SK-N-SH (cell line): ENCODE measurements around the gene PLEKHF1. TPM values are rescaled to one million over a fixed set of nuclear protein-coding genes. Genes with fewer than 3 reads are reported as not detected.

ENCODE experiments used
- CTCF ChIA-PET: fragments of 300-600, 350-600 bp; formaldehyde crosslinking; extraction: SDS; loops from one replicate; lab custom pipeline; 2021; lab: Yijun Ruan, JAX
- POLR2A ChIA-PET: fragments of 350-600 bp; sonication (Branson Sonifier 250); formaldehyde crosslinking; extraction: SDS; loops from one replicate; lab custom pipeline; 2020; ENCODE audit warnings: antibody characterized with exemption, inconsistent platforms; lab: Yijun Ruan, JAX
- DNase-seq: peaks from one replicate; pipeline ENCODE4 v3.0.0; 2012
- H2AFZ ChIP-seq: fragments of 200-600 bp; sonication (generic); 2 replicates; pipeline ENCODE4 v1.8.1; 2016; ENCODE audit warnings: antibody characterized with exemption, mild to moderate bottlenecking, low read depth
- H3F3A ChIP-seq: fragments of 200-600 bp; sonication (generic); replicated peaks from 2 replicates; pipeline ENCODE3; 2016; ENCODE audit warnings: antibody characterized with exemption, mild to moderate bottlenecking; ENCODE audit not compliant: insufficient read depth
- H3K27ac ChIP-seq, 2 experiments: fragments of 200-500 bp in 1 of 2; fragments of 200-600 bp in 1 of 2; sonication (Bioruptor generic) in 1 of 2; sonication (generic), shearing (Covaris generic) in 1 of 2; 2 replicates each; pipeline versions ENCODE4 v1.5.1 to v1.6.1; 2014 to 2016; ENCODE audit warnings: low read depth in 2 of 2, inconsistent platforms in 1 of 2, low read length in 1 of 2, mild to moderate bottlenecking in 1 of 2, mixed read lengths in 1 of 2
- H3K27me3 ChIP-seq: fragments of 200-600 bp; sonication (generic), shearing (Covaris generic); 2 replicates; pipeline ENCODE4 v1.6.1; 2016; ENCODE audit warnings: mixed run types; ENCODE audit not compliant: insufficient read depth
- H3K36me3 ChIP-seq, 2 experiments: fragments of 200-500 bp in 1 of 2; fragments of 200-600 bp in 1 of 2; sonication (Bioruptor generic) in 1 of 2; sonication (generic) in 1 of 2; replicated peaks in 1 of 2; 2 replicates each; pipeline versions ENCODE3 to v1.5.1; 2014 to 2016; ENCODE audit warnings: low read length in 1 of 2, mild to moderate bottlenecking in 1 of 2; ENCODE audit not compliant: insufficient read depth in 2 of 2, control insufficient read depth in 1 of 2
- H3K4me1 ChIP-seq, 2 experiments: fragments of 200-500 bp in 1 of 2; fragments of 200-600 bp in 1 of 2; sonication (Bioruptor generic) in 1 of 2; sonication (generic), shearing (Covaris generic) in 1 of 2; 2 replicates each; pipeline versions ENCODE4 v1.5.1 to v1.6.1; 2014 to 2016; ENCODE audit warnings: low read depth in 1 of 2, low read length in 1 of 2, mixed run types in 1 of 2; ENCODE audit not compliant: insufficient read depth in 2 of 2, control insufficient read depth in 1 of 2
- H3K4me2 ChIP-seq: fragments of 200-600 bp; sonication (generic), shearing (Covaris generic); 2 replicates; pipeline ENCODE4 v1.6.1; 2017; ENCODE audit warnings: mixed run types
- H3K4me3 ChIP-seq, 2 experiments: fragments of 200-500 bp in 1 of 2; fragments of 200-600 bp in 1 of 2; sonication (Bioruptor generic) in 1 of 2; sonication (generic), shearing (Covaris generic) in 1 of 2; 2 replicates each; pipeline versions ENCODE4 v1.5.1 to v1.8.1; 2014 to 2016; ENCODE audit warnings: low read depth in 2 of 2, inconsistent platforms in 1 of 2, low read length in 1 of 2, mild to moderate bottlenecking in 1 of 2, mixed read lengths in 1 of 2, moderate library complexity in 1 of 2
- H3K79me2 ChIP-seq: fragments of 200-600 bp; sonication (generic); 2 replicates; pipeline ENCODE4 v1.8.1; 2017; ENCODE audit warnings: mild to moderate bottlenecking; ENCODE audit not compliant: insufficient read depth
- H3K9ac ChIP-seq: fragments of 200-600 bp; sonication (generic); 2 replicates; pipeline ENCODE4 v1.6.1; 2017; ENCODE audit warnings: mixed run types
- H3K9me2 ChIP-seq: fragments of 200-600 bp; sonication (generic); 2 replicates; pipeline ENCODE4 v1.6.1; 2017; ENCODE audit warnings: mixed run types
- H3K9me3 ChIP-seq: fragments of 200-600 bp; sonication (generic); 2 replicates; pipeline ENCODE4 v1.6.1; 2017; ENCODE audit warnings: mixed run types, mild to moderate bottlenecking, moderate library complexity
- H4K20me1 ChIP-seq: fragments of 200-600 bp; sonication (generic); 2 replicates; pipeline ENCODE4 v1.6.1; 2017; ENCODE audit warnings: mild to moderate bottlenecking, mixed run types; ENCODE audit not compliant: insufficient read depth
- FOSL2 ChIP-seq: IDR thresholded peaks from 2 replicates; pipeline ENCODE4 v1.4.0; 2012; ENCODE audit warnings: low read depth, mild to moderate bottlenecking, moderate library complexity, borderline replicate concordance
- GABPA ChIP-seq: IDR thresholded peaks from 2 replicates; pipeline ENCODE4 v1.4.0; 2012; ENCODE audit warnings: low read depth, mild to moderate bottlenecking
- GATA2 ChIP-seq: sonication (generic); formaldehyde crosslinking; IDR thresholded peaks from 2 replicates; pipeline ENCODE4 v1.5.0; 2020; ENCODE audit warnings: mild to moderate bottlenecking, missing genetic modification reagents
- MEF2A ChIP-seq: IDR thresholded peaks from 2 replicates; pipeline ENCODE4 v1.4.0; 2012; ENCODE audit warnings: low read depth, borderline replicate concordance
- MXI1 ChIP-seq: IDR thresholded peaks from 2 replicates; pipeline ENCODE4 v1.6.1; 2012; ENCODE audit warnings: mild to moderate bottlenecking, low read depth, low read length, improper control_type of control experiment
- NFIC ChIP-seq: IDR thresholded peaks from 2 replicates; pipeline ENCODE4 v1.4.0; 2012; ENCODE audit warnings: borderline replicate concordance
- NRF1 ChIP-seq: IDR thresholded peaks from 2 replicates; pipeline ENCODE4 v1.6.1; 2012; ENCODE audit warnings: low read depth, mild to moderate bottlenecking, low read length
- RCOR1 ChIP-seq: fragments of 150-350 bp; IDR thresholded peaks from 2 replicates; pipeline ENCODE4 v1.6.1; 2017; ENCODE audit warnings: antibody characterized with exemption, low read length
- RFX5 ChIP-seq: IDR thresholded peaks from 2 replicates; pipeline ENCODE4 v1.6.1; 2012; ENCODE audit warnings: mild to moderate bottlenecking, improper control_type of control experiment, low read length
- RXRA ChIP-seq: IDR thresholded peaks from 2 replicates; pipeline ENCODE4 v1.4.0; 2012; ENCODE audit warnings: low read depth, mild to moderate bottlenecking, borderline replicate concordance
- SIN3A ChIP-seq: IDR thresholded peaks from 2 replicates; pipeline ENCODE4 v1.6.1; 2012; ENCODE audit warnings: low read depth, mild to moderate bottlenecking, low read length, moderate library complexity, borderline replicate concordance
- TCF12 ChIP-seq: IDR thresholded peaks from 2 replicates; pipeline ENCODE4 v1.4.0; 2012
- YY1 ChIP-seq: IDR thresholded peaks from 2 replicates; pipeline ENCODE4 v1.4.0; 2012; ENCODE audit warnings: low read depth, mild to moderate bottlenecking
- WGBS: methylation state at CpG from one replicate; pipeline ENCODE4 v1.1.6; 2017; ENCODE audit warnings: low lambda C conversion rate; 5-methylcytosine and 5-hydroxymethylcytosine counted together
- polyA plus RNA-seq, 3 experiments: library from polyadenylated mRNA; depleted of rRNA; stranded (reverse); fragments of >200 nt; gene quantifications; 2 replicates each; pipeline ENCODE4 v1.2.3, GENCODE V29; 2012
- TF ChIP-seq, protein P1 (sequence below): fragments of 200-600 bp; sonication (generic); IDR thresholded peaks from 2 replicates; pipeline ENCODE4 v1.6.1; 2017; ENCODE audit warnings: antibody characterized with exemption, mild to moderate bottlenecking, moderate library complexity
- TF ChIP-seq, protein P2 (sequence below): IDR thresholded peaks from 2 replicates; pipeline ENCODE4 v1.4.0; 2012; ENCODE audit warnings: low read depth, borderline replicate concordance
- TF ChIP-seq, protein P3 (sequence below): fragments of 150-350 bp; IDR thresholded peaks from 2 replicates; pipeline ENCODE4 v1.6.1; 2017; ENCODE audit warnings: antibody characterized with exemption, low read length, low read depth, borderline replicate concordance
- TF ChIP-seq, protein P4 (sequence below): IDR thresholded peaks from 2 replicates; pipeline ENCODE4 v1.4.0; 2012; ENCODE audit warnings: low read depth, borderline replicate concordance

Gene PLEKHF1
- polyA plus RNA-seq, 1 of the 3 experiments (the other 2 are of a cell fraction), result 3.9 TPM

DNA sequence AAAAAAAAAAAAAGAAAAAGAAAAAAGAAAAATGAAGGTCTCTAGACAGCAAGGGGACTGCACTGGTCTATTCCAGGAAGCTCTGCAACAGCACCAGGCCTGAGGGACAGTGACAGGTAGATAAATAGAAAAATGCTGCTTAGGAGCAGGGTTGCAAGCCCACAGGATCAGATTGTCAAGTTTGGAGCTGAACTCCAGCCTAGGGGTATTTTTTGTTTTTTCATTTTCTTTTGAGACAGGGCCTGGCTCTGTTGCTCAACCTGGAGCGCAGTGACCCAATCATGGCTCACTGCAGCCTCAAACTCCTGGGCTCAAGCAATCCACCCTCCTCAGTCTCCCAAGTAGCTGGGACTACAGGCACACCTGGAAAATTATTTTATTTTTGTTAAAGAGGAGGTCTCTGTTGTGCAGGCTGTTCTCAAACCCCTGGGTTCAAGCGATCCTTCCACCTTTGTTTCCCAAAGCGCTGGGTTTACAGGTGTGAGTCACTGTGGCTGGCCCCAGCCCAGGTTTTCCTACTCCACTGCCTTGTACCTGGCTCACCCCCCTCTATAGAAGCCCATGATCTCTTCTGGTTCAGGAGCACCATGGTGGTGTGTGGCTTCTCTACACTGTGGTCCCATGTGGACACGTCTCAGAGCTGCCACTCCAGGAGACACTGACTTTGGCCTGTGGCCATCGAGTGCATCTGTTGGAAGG lies 35.3 kb upstream of the PLEKHF1 start:
- H3F3A ChIP-seq, result no peaks in the 10 kb centered on the region
- H3K4me1 ChIP-seq, result no peaks in the 10 kb centered on the region
- no peaks in the 10 kb centered on the region for H3K79me2 ChIP-seq
- TF ChIP-seq SIN3A (no peak), MXI1 (no peak), GABPA (no peak), YY1 (no peak), RCOR1 (no peak), TCF12 (no peak), FOSL2 (no peak), NRF1 (no peak), MEF2A (no peak), RFX5 (no peak), GATA2 (CRISPR knock-in tag) (no peak), NFIC (no peak), RXRA (no peak)
- TF ChIP-seq, protein P1, sequence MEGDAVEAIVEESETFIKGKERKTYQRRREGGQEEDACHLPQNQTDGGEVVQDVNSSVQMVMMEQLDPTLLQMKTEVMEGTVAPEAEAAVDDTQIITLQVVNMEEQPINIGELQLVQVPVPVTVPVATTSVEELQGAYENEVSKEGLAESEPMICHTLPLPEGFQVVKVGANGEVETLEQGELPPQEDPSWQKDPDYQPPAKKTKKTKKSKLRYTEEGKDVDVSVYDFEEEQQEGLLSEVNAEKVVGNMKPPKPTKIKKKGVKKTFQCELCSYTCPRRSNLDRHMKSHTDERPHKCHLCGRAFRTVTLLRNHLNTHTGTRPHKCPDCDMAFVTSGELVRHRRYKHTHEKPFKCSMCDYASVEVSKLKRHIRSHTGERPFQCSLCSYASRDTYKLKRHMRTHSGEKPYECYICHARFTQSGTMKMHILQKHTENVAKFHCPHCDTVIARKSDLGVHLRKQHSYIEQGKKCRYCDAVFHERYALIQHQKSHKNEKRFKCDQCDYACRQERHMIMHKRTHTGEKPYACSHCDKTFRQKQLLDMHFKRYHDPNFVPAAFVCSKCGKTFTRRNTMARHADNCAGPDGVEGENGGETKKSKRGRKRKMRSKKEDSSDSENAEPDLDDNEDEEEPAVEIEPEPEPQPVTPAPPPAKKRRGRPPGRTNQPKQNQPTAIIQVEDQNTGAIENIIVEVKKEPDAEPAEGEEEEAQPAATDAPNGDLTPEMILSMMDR, result no peak
- TF ChIP-seq, protein P2, sequence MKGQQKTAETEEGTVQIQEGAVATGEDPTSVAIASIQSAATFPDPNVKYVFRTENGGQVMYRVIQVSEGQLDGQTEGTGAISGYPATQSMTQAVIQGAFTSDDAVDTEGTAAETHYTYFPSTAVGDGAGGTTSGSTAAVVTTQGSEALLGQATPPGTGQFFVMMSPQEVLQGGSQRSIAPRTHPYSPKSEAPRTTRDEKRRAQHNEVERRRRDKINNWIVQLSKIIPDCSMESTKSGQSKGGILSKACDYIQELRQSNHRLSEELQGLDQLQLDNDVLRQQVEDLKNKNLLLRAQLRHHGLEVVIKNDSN, result no peak
- no peak overlapping the region for H2AFZ ChIP-seq
- WGBS, result 69% methylated on average over 5 of the region's 5 CpGs
- no peak for DNase-seq
- H3K9me3 ChIP-seq, result no peaks in the 10 kb centered on the region
- no peaks in the 10 kb centered on the region for H4K20me1 ChIP-seq
- no peaks in the 10 kb centered on the region for H3K36me3 ChIP-seq
- H3K4me2 ChIP-seq, result no peak overlapping the region
- H3K9ac ChIP-seq, result no peak overlapping the region
- H3K27me3 ChIP-seq, result no peaks in the 10 kb centered on the region; the same call in 1 of the 2 replicates
- ChIA-PET CTCF (interaction anchor here (1.0 to 2.1 kb wide), 4 partner anchors 11 to 87 kb away, joined by 4 to 6 read pairs (median 5); no protein-coding TSS in a partner anchor), POLR2A (no interaction called here)
- no peaks in the 10 kb centered on the region for H3K9me2 ChIP-seq
- H3K27ac ChIP-seq, result no peak overlapping the region
- no peak overlapping the region for H3K4me3 ChIP-seq

DNA sequence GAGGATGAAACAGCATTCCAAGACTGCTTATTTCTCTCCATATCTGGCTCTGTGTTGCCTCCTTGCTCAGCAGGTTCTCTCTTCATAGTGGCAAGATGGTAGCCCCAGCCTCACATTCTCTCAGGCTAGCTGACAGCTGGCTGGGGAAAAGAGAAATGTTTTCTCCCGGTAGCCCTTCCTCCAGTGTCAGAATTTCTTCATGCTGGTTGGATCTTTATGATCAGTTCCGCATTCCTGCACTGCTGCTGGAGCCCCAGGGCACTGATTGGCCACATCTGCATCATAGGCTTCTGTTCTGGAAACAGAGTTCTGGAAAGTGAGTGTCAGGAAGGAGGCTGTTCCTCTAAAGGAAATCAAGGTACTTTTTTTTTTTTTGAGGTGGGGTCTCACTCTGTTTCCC lies 34.6 kb upstream of the PLEKHF1 start:
- Histone ChIP-seq H3K79me2 (no peaks in the 10 kb centered on the region), H3K4me1 (no peaks in the 10 kb centered on the region), H3K9me2 (no peaks in the 10 kb centered on the region), H3K4me3 (no peak overlapping the region), H3K27me3 (no peaks in the 10 kb centered on the region; the same call in 1 of the 2 replicates), H2AFZ (no peak overlapping the region), H3K9me3 (no peaks in the 10 kb centered on the region), H3K27ac (no peak overlapping the region), H3F3A (no peaks in the 10 kb centered on the region), H3K4me2 (no peak overlapping the region), H3K36me3 (no peaks in the 10 kb centered on the region), H3K9ac (no peak overlapping the region), H4K20me1 (no peaks in the 10 kb centered on the region)
- peak; percentile 4 for DNase-seq
- CTCF ChIA-PET, result interaction anchor here (1.0 to 2.1 kb wide), 4 partner anchors 11 to 86 kb away, joined by 4 to 6 read pairs (median 5); no protein-coding TSS in a partner anchor
- POLR2A ChIA-PET, result interaction anchor here (0.7 kb wide), 1 partner anchor 98 kb away, joined by 4 read pairs; no protein-coding TSS in a partner anchor
- WGBS, result 21% methylated on average over 2 of the region's 2 CpGs
- TF ChIP-seq, protein P3, sequence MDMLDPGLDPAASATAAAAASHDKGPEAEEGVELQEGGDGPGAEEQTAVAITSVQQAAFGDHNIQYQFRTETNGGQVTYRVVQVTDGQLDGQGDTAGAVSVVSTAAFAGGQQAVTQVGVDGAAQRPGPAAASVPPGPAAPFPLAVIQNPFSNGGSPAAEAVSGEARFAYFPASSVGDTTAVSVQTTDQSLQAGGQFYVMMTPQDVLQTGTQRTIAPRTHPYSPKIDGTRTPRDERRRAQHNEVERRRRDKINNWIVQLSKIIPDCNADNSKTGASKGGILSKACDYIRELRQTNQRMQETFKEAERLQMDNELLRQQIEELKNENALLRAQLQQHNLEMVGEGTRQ, result no peak
- no peak for TF ChIP-seq RCOR1
- TF ChIP-seq, protein P4, sequence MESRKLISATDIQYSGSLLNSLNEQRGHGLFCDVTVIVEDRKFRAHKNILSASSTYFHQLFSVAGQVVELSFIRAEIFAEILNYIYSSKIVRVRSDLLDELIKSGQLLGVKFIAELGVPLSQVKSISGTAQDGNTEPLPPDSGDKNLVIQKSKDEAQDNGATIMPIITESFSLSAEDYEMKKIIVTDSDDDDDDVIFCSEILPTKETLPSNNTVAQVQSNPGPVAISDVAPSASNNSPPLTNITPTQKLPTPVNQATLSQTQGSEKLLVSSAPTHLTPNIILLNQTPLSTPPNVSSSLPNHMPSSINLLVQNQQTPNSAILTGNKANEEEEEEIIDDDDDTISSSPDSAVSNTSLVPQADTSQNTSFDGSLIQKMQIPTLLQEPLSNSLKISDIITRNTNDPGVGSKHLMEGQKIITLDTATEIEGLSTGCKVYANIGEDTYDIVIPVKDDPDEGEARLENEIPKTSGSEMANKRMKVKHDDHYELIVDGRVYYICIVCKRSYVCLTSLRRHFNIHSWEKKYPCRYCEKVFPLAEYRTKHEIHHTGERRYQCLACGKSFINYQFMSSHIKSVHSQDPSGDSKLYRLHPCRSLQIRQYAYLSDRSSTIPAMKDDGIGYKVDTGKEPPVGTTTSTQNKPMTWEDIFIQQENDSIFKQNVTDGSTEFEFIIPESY, result no peak
- TF ChIP-seq, protein P2, result no peak
- no peak for TF ChIP-seq RFX5
